Mesodermal cell (in vitro differentiated cells): ENCODE measurements around the gene ATP6V0A1.
"Not testable (repeated sequence)": the region's sequence is repeated elsewhere in the genome, so short reads cannot be mapped to it uniquely, and the experiment has no call there.

Experiments
- H3K27ac ChIP-seq: 2 replicates; pipeline ENCODE4 v1.7.0; 2013; ENCODE audit warnings: mild to moderate bottlenecking, low read depth, low read length, moderate library complexity; ENCODE audit not compliant: severe bottlenecking
- H3K36me3 ChIP-seq: 2 replicates; pipeline ENCODE4 v1.7.1; 2013; ENCODE audit warnings: mild to moderate bottlenecking, low read length, moderate library complexity; ENCODE audit not compliant: control insufficient read depth, insufficient read depth
- H3K4me1 ChIP-seq: one replicate; pipeline ENCODE4 v1.7.1; 2013; ENCODE audit warnings: mild to moderate bottlenecking, low read length; ENCODE audit not compliant: insufficient read depth, control insufficient read depth, poor library complexity, severe bottlenecking
- H3K4me3 ChIP-seq: 2 replicates; pipeline ENCODE4 v1.7.0; 2013; ENCODE audit warnings: low read length, control low read depth, mild to moderate bottlenecking; ENCODE audit not compliant: insufficient read depth, poor library complexity, severe bottlenecking; ENCODE audit errors: extremely low read depth
- H3K9me3 ChIP-seq: 2 replicates; pipeline ENCODE4 v1.7.1; 2013; ENCODE audit warnings: mild to moderate bottlenecking, low read length, moderate library complexity; ENCODE audit not compliant: control insufficient read depth
- WGBS, 2 experiments: methylation state at CpG; one replicate each; pipeline ENCODE4 v1.1.5; 2013; ENCODE audit warnings: missing lambda C conversion rate in 2 of 2; ENCODE audit not compliant: insufficient coverage in 2 of 2; 5-methylcytosine and 5-hydroxymethylcytosine counted together

The ATP6V0A1 gene

DNA sequence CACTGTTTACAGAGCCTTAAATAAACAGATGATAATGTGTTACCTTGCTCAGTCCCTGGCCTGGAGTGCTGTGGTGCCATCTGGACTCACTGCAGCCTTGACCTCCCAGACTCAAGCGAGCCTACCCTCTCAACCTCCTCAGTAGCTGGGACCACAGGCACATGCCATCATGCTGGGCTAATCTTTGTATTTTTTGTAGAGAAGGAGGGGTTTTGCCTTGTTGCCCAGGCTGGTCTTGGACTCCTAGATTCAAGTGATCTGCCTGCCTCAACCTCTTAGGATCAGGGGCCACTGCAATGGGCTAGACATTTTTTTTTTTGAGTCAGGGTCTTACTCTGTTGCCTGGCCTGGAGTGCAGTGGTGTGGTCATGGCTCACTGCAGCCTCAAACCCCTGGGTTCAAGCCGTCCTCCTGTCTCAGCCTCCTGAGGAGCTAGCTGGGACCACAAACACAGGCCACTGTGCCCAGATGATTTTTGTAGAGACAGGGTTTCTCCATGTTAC is 72.3 kb downstream of the ATP6V0A1 start:
- peaks cover 26% of the 10 kb centered on the region for H3K4me1 ChIP-seq
- WGBS, 2 experiments: 84 to 91% methylated on average over 1 to 2 of the region's 2 CpGs
- H3K27ac ChIP-seq: no peak overlapping the region
- no peaks in the 10 kb centered on the region for H3K36me3 ChIP-seq
- no peak overlapping the region for H3K4me3 ChIP-seq
- no peaks in the 10 kb centered on the region for H3K9me3 ChIP-seq

DNA sequence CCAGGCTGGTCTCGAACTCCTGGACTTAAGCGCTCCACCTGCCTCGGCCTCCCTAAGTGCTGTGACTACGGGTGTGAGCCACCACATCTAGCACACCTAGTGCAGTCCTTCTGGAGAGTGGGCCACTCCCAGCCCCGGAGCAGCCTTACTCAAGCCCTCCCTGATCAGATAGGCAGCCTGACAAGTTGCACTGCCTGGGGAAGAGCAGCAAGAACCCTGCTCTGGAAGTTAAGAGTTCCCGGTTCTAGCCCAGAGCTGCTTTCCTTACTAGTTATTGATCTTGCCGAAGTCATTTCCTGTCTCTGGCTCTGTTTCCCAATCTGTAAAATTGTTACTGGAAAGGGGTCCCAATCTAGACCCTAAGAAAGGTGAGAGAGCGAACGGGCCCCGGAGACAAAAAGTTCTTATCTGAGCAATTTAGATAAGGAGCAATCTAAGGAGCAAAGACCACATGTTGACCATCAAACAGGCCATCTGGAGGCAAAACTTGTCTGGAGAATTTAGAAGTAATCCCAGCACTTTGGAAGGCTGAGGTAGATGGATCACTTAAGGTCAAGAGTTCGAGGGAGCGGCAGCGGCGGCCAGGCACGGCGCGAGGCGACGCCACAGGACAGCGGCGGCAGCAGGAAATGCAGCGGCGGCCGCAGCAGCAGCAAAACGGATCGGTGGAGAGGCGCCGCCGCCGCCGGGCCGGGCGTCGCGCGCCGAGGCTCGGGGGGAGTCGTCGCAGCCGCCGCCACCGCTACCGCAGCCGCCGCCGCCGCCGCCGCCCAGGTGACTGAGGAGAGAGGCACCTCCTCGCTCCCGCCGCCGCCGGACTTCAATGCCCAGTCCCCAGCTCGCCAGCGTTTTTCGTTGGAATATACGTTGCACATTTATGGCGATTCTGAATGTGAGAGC is 73.0 kb downstream of the ATP6V0A1 start:
- H3K9me3 ChIP-seq: no peaks in the 10 kb centered on the region
- peaks cover 25% of the 10 kb centered on the region for H3K4me1 ChIP-seq
- peak overlapping the region; percentile 26 for H3K4me3 ChIP-seq
- no peaks in the 10 kb centered on the region for H3K36me3 ChIP-seq
- H3K27ac ChIP-seq: peak overlapping the region; percentile 73
- 18 to 24% methylated on average over 44 to 60 of the region's 60 CpGs for WGBS, 2 experiments

DNA sequence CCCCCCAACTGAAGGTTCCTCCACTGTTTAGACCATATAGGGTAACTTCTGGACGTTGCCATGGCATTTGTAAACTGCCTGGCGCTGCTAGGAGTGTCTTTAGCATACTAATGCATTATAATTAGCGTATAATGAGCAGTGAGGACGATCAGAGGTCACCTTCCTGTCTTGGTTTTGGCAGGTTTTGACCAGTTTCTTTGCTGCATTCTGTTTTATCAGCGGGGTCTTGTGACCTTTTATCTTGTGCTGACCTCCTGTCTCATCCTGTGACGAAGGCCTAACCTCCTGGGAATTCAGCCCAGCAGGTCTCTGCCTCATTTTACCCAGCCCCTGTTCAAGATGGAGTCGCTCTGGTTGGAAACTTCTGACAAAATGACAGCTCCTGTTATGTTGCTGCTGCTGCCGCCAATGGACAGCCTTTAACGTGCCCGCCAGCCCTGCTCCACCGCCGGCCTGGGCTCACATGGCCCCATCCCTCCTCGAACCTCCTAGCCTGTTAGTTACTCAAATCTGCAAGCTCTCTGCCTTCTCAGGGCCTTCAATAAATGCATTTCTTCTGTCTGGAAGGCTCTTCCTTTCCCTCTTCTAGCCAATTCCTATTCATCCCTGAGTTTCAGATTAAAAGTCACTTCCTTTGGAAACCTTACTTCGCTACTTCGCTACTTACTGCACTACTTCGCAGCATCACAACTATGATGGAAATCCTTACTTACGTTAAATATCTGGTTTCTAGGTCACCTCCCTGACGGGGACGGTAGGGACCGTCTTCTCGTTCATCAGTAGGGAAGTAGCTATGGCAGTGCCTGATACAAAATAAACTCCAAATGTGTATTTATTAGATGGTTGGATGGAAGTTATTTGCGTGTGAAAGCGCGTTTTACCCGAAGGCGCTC is 76.7 kb downstream of the ATP6V0A1 start:
- Histone ChIP-seq H3K27ac (no peak overlapping the region), H3K9me3 (no peaks in the 10 kb centered on the region), H3K4me3 (peak overlapping the region; percentile 51), H3K4me1 (peaks cover 15% of the 10 kb centered on the region), H3K36me3 (peaks cover 16% of the 10 kb centered on the region)
- 63 to 64% methylated on average over 22 to 24 of the region's 26 CpGs for WGBS, 2 experiments

DNA sequence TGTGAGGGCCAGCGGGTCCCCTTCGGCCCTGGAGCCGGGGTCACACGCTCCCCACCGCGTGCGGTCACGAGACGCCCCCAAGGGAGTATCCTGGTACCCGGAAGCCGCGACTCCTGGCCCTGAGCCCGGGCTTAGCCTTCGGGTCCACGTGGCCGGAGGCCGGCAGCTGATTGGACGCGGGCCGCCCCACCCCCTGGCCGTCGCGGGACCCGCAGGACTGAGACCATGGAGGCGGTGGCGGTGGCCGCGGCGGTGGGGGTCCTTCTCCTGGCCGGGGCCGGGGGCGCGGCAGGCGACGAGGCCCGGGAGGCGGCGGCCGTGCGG is 77.3 kb downstream of the ATP6V0A1 start, which contains the start of gene NAGLU:
TSS of gene NAGLU (plus strand) at position 194 of the 324 bp plus-strand sequence. CDS start at position 226, 32 bp downstream.
- peaks cover 10% of the 10 kb centered on the region for H3K4me1 ChIP-seq
- H3K27ac ChIP-seq: peak within 1 kb of the TSS; percentile 64
- peak within 1 kb of the TSS; percentile 51 for H3K4me3 ChIP-seq
- WGBS, 2 experiments: 0 to 1% methylated on average over 31 to 33 of the region's 40 CpGs
- peaks cover 16% of the 10 kb centered on the region for H3K36me3 ChIP-seq
- no peaks in the 10 kb centered on the region for H3K9me3 ChIP-seq

DNA sequence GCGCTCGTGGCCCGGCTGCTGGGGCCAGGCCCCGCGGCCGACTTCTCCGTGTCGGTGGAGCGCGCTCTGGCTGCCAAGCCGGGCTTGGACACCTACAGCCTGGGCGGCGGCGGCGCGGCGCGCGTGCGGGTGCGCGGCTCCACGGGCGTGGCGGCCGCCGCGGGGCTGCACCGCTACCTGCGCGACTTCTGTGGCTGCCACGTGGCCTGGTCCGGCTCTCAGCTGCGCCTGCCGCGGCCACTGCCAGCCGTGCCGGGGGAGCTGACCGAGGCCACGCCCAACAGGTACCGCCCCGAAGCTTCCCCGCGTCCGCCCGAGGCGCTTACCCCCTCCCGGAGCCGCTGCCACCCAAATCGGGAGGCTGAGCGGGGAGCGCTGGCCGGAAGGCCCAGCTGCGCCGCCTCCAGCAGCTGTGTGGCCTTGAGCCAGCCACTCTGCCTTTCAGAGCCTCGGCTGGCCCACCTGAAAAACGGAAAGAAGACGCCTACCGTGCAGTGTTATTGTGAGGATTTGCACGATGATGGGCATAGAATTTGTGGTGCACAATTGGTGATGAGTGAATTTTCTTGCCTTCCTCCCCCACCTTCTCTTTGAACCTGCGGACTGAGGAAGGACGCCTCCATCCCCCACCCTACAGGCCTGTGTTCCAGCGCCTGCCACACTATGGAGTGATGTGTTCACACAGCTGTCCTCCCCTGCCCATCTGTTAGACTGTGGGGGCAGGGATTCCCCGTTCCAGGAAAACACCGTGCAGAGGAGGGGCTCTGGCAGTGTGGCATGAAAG is 77.9 kb downstream of the ATP6V0A1 start:
- peak overlapping the region; percentile 51 for H3K4me3 ChIP-seq
- H3K36me3 ChIP-seq: peaks cover 16% of the 10 kb centered on the region
- H3K4me1 ChIP-seq: peaks cover 13% of the 10 kb centered on the region
- WGBS, 2 experiments: 2% methylated on average over 50 to 53 of the region's 65 CpGs
- peak overlapping the region; percentile 64 for H3K27ac ChIP-seq
- H3K9me3 ChIP-seq: no peaks in the 10 kb centered on the region

DNA sequence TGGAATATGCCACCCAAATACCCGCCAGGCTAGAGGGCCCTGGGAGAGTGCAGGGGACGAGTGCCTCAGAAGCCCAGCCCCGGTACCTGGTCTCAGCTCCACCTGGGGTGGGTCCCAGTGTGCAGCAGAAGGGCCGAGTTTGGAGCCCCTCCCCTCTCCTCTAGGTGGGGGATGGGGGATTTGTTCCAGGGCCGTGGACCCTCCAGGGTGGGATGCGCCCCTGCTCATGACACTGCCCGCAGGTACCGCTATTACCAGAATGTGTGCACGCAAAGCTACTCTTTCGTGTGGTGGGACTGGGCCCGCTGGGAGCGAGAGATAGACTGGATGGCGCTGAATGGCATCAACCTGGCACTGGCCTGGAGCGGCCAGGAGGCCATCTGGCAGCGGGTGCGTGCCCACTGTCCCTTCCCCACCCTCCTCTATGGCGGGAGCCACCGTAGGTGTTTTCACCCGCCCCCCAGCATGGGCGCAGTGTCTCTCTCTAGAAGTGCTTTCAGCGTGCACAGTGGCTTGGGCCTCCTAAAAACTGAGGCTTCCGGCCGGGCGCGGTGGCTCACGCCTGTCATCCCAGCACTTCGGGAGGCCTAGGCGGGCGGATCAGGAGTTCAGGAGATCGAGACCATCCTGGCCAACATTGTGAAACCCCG is 78.6 kb downstream of the ATP6V0A1 start:
- 96 to 98% methylated on average over 22 to 26 of the region's 31 CpGs for WGBS, 2 experiments

DNA sequence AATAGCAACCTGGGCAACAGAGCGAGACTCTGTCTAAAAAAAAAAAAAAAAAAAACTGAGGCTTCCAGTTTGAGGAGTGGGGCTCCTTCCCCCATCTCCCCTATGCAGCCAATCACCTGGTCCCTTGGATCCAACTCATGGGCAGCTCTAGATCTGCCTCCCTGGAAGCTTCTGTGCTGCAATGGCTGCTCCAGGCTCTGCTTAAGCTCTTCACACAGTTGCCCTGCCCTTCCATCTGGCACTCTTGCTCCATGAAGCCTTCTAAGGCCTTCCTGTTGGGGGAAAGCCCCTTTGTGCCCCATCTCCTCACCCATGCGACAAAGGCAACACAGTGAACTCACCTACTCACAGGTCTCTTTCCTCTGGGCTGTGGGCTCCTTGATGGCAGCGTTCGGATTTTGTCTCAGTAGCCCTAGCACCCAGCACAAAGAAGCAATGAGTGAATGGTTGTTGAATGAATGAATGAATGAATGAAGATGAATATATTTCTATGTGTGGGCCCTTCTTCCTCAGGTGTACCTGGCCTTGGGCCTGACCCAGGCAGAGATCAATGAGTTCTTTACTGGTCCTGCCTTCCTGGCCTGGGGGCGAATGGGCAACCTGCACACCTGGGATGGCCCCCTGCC is 79.3 kb downstream of the ATP6V0A1 start:
- Histone ChIP-seq H3K27ac (no peak overlapping the region), H3K4me3 (no peak overlapping the region), H3K4me1 (peaks cover 11% of the 10 kb centered on the region), H3K36me3 (peaks cover 22% of the 10 kb centered on the region), H3K9me3 (no peaks in the 10 kb centered on the region)
- WGBS, 2 experiments: 93 to 100% methylated on average over 1 to 3 of the region's 5 CpGs

More for the DNA sequence above, 78.6 kb downstream of the ATP6V0A1 start:
- no peaks in the 10 kb centered on the region for H3K9me3 ChIP-seq
- H3K4me3 ChIP-seq: peak overlapping the region; percentile 51
- H3K27ac ChIP-seq: no peak overlapping the region
- H3K36me3 ChIP-seq: peaks cover 16% of the 10 kb centered on the region
- peaks cover 11% of the 10 kb centered on the region for H3K4me1 ChIP-seq

DNA sequence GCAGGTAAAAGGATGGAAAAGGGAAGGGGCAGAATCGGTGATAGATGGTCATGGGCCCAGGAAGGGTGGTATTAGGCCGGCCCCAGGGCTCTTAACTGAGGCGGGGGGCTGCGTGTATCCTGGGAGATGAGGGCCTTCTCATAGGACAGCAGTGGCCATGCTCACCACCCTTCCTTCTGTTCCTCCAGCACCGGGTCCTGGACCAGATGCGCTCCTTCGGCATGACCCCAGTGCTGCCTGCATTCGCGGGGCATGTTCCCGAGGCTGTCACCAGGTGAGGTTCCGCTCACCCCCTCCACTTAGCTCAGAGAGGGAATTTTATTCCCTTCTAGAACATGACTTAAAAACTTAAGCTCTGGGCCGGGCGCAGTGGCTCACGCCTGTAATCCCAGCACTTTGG is 79.8 kb downstream of the ATP6V0A1 start:
- Histone ChIP-seq H3K4me1 (peaks cover 11% of the 10 kb centered on the region), H3K27ac (no peak overlapping the region), H3K4me3 (no peak overlapping the region), H3K36me3 (peaks cover 27% of the 10 kb centered on the region), H3K9me3 (no peaks in the 10 kb centered on the region)
- 97 to 98% methylated on average over 9 to 10 of the region's 14 CpGs for WGBS, 2 experiments

DNA sequence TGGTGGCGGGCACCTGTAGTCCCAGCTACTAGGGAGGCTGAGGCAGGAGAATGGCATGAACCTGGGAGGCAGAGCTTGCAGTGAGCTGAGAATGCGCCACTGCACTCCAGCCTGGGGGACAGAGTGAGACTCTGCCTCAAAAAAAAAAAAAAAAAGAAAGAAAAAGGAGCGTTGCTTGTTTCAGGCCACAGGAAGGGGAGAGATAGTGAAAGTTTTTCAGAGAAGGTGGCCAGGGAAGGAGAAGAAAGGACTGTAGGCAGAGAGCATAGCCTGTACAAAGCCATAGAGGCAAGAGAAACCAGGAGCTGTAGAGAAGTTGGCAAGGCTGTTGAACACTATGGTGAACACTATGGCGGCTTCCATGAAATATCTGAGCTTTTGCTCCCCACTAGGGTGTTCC is 81.9 kb downstream of the ATP6V0A1 start:
- WGBS, 2 experiments: 92 to 94% methylated on average over 3 of the region's 4 CpGs
- not testable (repeated sequence) for H3K9me3 ChIP-seq, H3K27ac ChIP-seq, H3K4me3 ChIP-seq
- peaks cover 11% of the 10 kb centered on the region for H3K4me1 ChIP-seq
- H3K36me3 ChIP-seq: peaks cover 40% of the 10 kb centered on the region
